ENCODE measurements around the gene DAGLA. TPM values are rescaled to one million over a fixed set of nuclear protein-coding genes. Genes with fewer than 3 reads are reported as not detected.

The DAGLA gene
- total and polyA plus RNA-seq, 2 of the 13 experiments (the other 11 are each of a cell fraction or from before 2014, with no cell fraction given) = 2.6 to 3.9 TPM

GRCh38 chr11:61682093-61682732 lies 2.0 kb downstream of the DAGLA start (continued):
- no peak for TF ChIP-seq ZFP36 (IDR thresholded peaks at IDR 0.05; ENCODE audit: borderline replicate concordance, low read depth, low read length, partially characterized antibody)
- TF ChIP-seq FOSL1 (CRISPR knock-in tag; IDR thresholded peaks at IDR 0.05; ENCODE audit: borderline replicate concordance) = peak; percentile 97
- TF ChIP-seq REST (IDR thresholded peaks at IDR 0.05; ENCODE audit: borderline replicate concordance in 1 of 2, low read depth in 1 of 2, low read length in 2 of 2) = no peak; a peak in 1 of 4 replicates
- TF ChIP-seq PLSCR1 (CRISPR knock-in tag; IDR thresholded peaks at IDR 0.05; ENCODE audit: borderline replicate concordance) = no peak
- no peak for TF ChIP-seq MED8 (CRISPR knock-in tag; IDR thresholded peaks at IDR 0.05; ENCODE audit: insufficient replicate concordance)
- TF ChIP-seq GTF2F1 (IDR thresholded peaks at IDR 0.05; ENCODE audit: low read length) = no peak
- peak; percentile 88; the same call in 1 of the 2 replicates for TF ChIP-seq YEATS4 (CRISPR knock-in tag; IDR thresholded peaks at IDR 0.05; ENCODE audit: borderline replicate concordance)
- TF ChIP-seq FOXA3 (CRISPR knock-in tag; IDR thresholded peaks at IDR 0.05) = peak; percentile 95
- TF ChIP-seq, protein P1, sequence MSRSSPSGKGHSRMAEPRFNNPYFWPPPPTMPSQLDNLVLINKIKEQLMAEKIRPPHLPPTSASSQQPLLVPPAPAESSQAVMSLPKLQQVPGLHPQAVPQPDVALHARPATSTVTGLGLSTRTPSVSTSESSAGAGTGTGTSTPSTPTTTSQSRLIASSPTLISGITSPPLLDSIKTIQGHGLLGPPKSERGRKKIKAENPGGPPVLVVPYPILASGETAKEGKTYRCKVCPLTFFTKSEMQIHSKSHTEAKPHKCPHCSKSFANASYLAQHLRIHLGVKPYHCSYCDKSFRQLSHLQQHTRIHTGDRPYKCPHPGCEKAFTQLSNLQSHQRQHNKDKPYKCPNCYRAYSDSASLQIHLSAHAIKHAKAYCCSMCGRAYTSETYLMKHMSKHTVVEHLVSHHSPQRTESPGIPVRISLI (CRISPR knock-in tag; IDR thresholded peaks at IDR 0.05; ENCODE audit: borderline replicate concordance) = peak; percentile 29; the same call in 1 of the 2 replicates
- no peak for TF ChIP-seq E2F5 (CRISPR knock-in tag; conservative IDR thresholded peaks at IDR 0.05)
- TF ChIP-seq ZNF609 (CRISPR knock-in tag; IDR thresholded peaks at IDR 0.05; ENCODE audit: borderline replicate concordance) = peak; percentile 83; the same call in 1 of the 2 replicates
